ENCODE results near the gene HECTD3.

DNA sequence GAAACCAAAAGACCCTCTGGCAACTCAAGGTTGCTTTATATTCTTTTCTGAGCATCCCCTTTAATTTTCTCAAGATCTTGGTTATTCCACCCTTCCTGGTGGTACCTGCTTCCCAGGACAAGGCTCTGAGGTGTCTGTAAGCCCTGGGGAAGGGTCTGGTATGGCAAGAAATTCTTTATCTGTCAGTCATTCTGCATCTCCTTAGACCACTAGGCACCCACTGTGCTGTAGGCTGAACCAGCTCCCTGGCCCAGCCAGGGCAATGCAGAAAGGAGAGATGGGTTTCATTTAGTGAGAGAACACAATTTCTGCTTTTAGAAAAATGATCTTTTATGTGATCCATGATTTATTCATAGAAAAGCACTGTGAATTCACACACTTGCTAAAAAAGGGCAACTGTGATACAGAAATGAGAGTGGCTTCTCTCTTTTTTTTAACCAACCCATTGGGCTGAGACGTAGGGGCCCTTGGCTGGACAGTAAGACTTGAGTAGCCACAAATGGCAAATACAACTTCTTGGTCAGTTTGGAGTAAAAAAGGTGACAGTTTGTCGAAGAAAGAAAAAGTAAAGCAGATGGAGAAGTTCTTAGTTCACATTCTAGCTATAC, 5.1 kb upstream of the HECTD3 start:
- TF ChIP-seq, protein P1, sequence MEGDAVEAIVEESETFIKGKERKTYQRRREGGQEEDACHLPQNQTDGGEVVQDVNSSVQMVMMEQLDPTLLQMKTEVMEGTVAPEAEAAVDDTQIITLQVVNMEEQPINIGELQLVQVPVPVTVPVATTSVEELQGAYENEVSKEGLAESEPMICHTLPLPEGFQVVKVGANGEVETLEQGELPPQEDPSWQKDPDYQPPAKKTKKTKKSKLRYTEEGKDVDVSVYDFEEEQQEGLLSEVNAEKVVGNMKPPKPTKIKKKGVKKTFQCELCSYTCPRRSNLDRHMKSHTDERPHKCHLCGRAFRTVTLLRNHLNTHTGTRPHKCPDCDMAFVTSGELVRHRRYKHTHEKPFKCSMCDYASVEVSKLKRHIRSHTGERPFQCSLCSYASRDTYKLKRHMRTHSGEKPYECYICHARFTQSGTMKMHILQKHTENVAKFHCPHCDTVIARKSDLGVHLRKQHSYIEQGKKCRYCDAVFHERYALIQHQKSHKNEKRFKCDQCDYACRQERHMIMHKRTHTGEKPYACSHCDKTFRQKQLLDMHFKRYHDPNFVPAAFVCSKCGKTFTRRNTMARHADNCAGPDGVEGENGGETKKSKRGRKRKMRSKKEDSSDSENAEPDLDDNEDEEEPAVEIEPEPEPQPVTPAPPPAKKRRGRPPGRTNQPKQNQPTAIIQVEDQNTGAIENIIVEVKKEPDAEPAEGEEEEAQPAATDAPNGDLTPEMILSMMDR (conservative IDR thresholded peaks at IDR 0.05; ENCODE audit: low read depth, low read length): no peak
- TF ChIP-seq MAFK (IDR thresholded peaks at IDR 0.05; ENCODE audit: low read depth, low read length): no peak
- TF ChIP-seq POLR2A (IDR thresholded peaks at IDR 0.05; ENCODE audit: low read depth, low read length): no peak
- no peak for TF ChIP-seq CEBPB (IDR thresholded peaks at IDR 0.05; ENCODE audit: low read depth, low read length)
- no peak for TF ChIP-seq CHD1 (IDR thresholded peaks at IDR 0.05; ENCODE audit: low read depth, low read length)
- no peak for TF ChIP-seq SMC3 (IDR thresholded peaks at IDR 0.05; ENCODE audit: low read depth, low read length)
- TF ChIP-seq FOS (IDR thresholded peaks at IDR 0.05; ENCODE audit: low read depth, low read length): no peak
- TF ChIP-seq RAD21 (IDR thresholded peaks at IDR 0.05; ENCODE audit: low read length): no peak
- no peak for TF ChIP-seq MXI1 (IDR thresholded peaks at IDR 0.05; ENCODE audit: borderline replicate concordance, low read depth, low read length)
- TF ChIP-seq, protein P2, sequence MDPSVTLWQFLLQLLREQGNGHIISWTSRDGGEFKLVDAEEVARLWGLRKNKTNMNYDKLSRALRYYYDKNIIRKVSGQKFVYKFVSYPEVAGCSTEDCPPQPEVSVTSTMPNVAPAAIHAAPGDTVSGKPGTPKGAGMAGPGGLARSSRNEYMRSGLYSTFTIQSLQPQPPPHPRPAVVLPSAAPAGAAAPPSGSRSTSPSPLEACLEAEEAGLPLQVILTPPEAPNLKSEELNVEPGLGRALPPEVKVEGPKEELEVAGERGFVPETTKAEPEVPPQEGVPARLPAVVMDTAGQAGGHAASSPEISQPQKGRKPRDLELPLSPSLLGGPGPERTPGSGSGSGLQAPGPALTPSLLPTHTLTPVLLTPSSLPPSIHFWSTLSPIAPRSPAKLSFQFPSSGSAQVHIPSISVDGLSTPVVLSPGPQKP (IDR thresholded peaks at IDR 0.05; ENCODE audit: borderline replicate concordance, low read depth, low read length): no peak

Data from IMR-90 (cell line).